Measurements from ENCODE around the gene DENND2A. TPM values are rescaled to one million over a fixed set of nuclear protein-coding genes. Genes with fewer than 3 reads are reported as not detected.

The DENND2A gene
- polyA plus RNA-seq, 2 of the 4 experiments (the other 2 are of a cell fraction): 0.37 to 0.63 TPM

GRCh38 chr7:140494867-140495266 lies 145.7 kb downstream of the DENND2A start:
- TF ChIP-seq MAZ (IDR thresholded peaks at IDR 0.05; ENCODE audit: borderline replicate concordance, low read depth, low read length) (no peak), EHMT2 (IDR thresholded peaks at IDR 0.05; ENCODE audit: low read depth) (no peak), HOXB13 (CRISPR knock-in tag; IDR thresholded peaks at IDR 0.05; ENCODE audit: low read depth) (no peak), HES2 (IDR thresholded peaks at IDR 0.05) (no peak), POLR2AphosphoS2 (conservative IDR thresholded peaks at IDR 0.05; ENCODE audit: low read length) (no peak), HOXA7 (CRISPR knock-in tag; IDR thresholded peaks at IDR 0.05) (no peak)
- FAIRE-seq (no peak), DNase-seq (ENCODE audit: low read depth in 1 of 2, low spot score in 1 of 2) (no peak), ATAC-seq (no peak)
- Histone ChIP-seq H3K4me3 (no peak overlapping the region), H3K4me2 (no peak overlapping the region), H3K4me1 (no peaks in the 10 kb centered on the region), H3K9me3 (no peaks in the 10 kb centered on the region), H3K27ac (no peak overlapping the region)
- CTCF ChIA-PET: interaction anchor here (0.6 to 6.1 kb wide), 6 partner anchors 12 to 477 kb away, joined by 3 to 44 read pairs (median 4); no protein-coding TSS in a partner anchor
- POLR2A ChIA-PET: no interaction called here
- WGBS (ENCODE audit: missing lambda C conversion rate): 90% methylated on average over 9 of the region's 9 CpGs

GRCh38 chr7:140489026-140489359 lies 151.6 kb downstream of the DENND2A start:
- FAIRE-seq: no peak
- Histone ChIP-seq H3K27ac (no peak overlapping the region), H3K4me2 (no peak overlapping the region), H3K4me1 (0 out of 3 replicates have a peak, but pooled peaks cover 5% of the 10 kb centered on the region), H3K4me3 (no peak overlapping the region), H3K9me3 (no peaks in the 10 kb centered on the region)
- ChIA-PET POLR2A (no interaction called here), CTCF (interaction anchor here (0.7 to 2.1 kb wide), 3 partner anchors 9 to 37 kb away, joined by 3 to 18 read pairs (median 4); partner anchors contain the start of gene MKRN1)
- no peak for ATAC-seq
- DNase-seq (ENCODE audit: low read depth in 1 of 2, low spot score in 1 of 2): no peak
- WGBS (ENCODE audit: missing lambda C conversion rate): 89% methylated on average over 2 of the region's 2 CpGs
- no peak for TF ChIP-seq ZSCAN20 (CRISPR knock-in tag; IDR thresholded peaks at IDR 0.05)
- no peak for TF ChIP-seq MAFK (IDR thresholded peaks at IDR 0.05; ENCODE audit: partially characterized antibody)
- TF ChIP-seq HMGXB4 (CRISPR knock-in tag; IDR thresholded peaks at IDR 0.05; ENCODE audit: borderline replicate concordance): no peak
- TF ChIP-seq PHF8 (IDR thresholded peaks at IDR 0.05; ENCODE audit: borderline replicate concordance, low read depth): no peak
- no peak for TF ChIP-seq CHD2 (IDR thresholded peaks at IDR 0.05; ENCODE audit: low read length, partially characterized antibody)
- TF ChIP-seq MAZ (IDR thresholded peaks at IDR 0.05; ENCODE audit: borderline replicate concordance, low read depth, low read length): no peak
- TF ChIP-seq CEBPB (IDR thresholded peaks at IDR 0.05): no peak
- no peak for TF ChIP-seq CTCF (IDR thresholded peaks at IDR 0.05)
- TF ChIP-seq E2F6 (IDR thresholded peaks at IDR 0.05; ENCODE audit: borderline replicate concordance, low read depth): no peak
- no peak for TF ChIP-seq SMC3 (IDR thresholded peaks at IDR 0.05)
- no peak for TF ChIP-seq ZFP36 (IDR thresholded peaks at IDR 0.05; ENCODE audit: borderline replicate concordance, partially characterized antibody)
- no peak for TF ChIP-seq RNF2 (IDR thresholded peaks at IDR 0.05; ENCODE audit: borderline replicate concordance, low read depth)
- no peak for TF ChIP-seq ZNF302 (CRISPR knock-in tag; IDR thresholded peaks at IDR 0.05)
- TF ChIP-seq CHD4 (IDR thresholded peaks at IDR 0.05; ENCODE audit: borderline replicate concordance): no peak
- TF ChIP-seq NPAS2 (CRISPR knock-in tag; IDR thresholded peaks at IDR 0.05; ENCODE audit: borderline replicate concordance): no peak
- no peak for TF ChIP-seq ESRRA (IDR thresholded peaks at IDR 0.05; ENCODE audit: borderline replicate concordance, low read length)
- TF ChIP-seq RAD21 (conservative IDR thresholded peaks at IDR 0.05 in 1 of 2, IDR thresholded peaks at IDR 0.05 in 1 of 2): no peak
- TF ChIP-seq HOXB5 (CRISPR knock-in tag; IDR thresholded peaks at IDR 0.05): no peak
- TF ChIP-seq REST (IDR thresholded peaks at IDR 0.05): no peak
- no peak for TF ChIP-seq RARB (CRISPR knock-in tag; IDR thresholded peaks at IDR 0.05)

Measured in A549 (cell line).